ENCODE results near the gene CFAP299.

- TF ChIP-seq CTCF (IDR thresholded peaks at IDR 0.05; ENCODE audit: low read length) = peak; percentile 46
- TF ChIP-seq EZH2 (optimal IDR thresholded peaks at IDR 0.05; ENCODE audit: low read depth, low read length) = no peak
Observed at GRCh38 chr4:80336582-80336981, 1.1 kb downstream of the CFAP299 start.

Measured in MM.1S (cell line).